A673 (cell line): ENCODE measurements around the gene PRRG3.

Experiments used
- CTCF ChIP-seq: fragments of 300-800, 200-600 bp; sonication (generic); conservative IDR thresholded peaks from 2 replicates; pipeline ENCODE4 v1.5.1; 2017; ENCODE audit warnings: low read depth, mild to moderate bottlenecking, antibody characterized with exemption, low read length, moderate library complexity, mixed read lengths
- EZH2 ChIP-seq: fragments of 200-600 bp; sonication (generic); IDR thresholded peaks from 2 replicates; pipeline ENCODE4 v1.6.1; 2017; ENCODE audit warnings: borderline replicate concordance, low read depth, mild to moderate bottlenecking, mixed read lengths, antibody characterized with exemption, low read length; ENCODE audit not compliant: poor library complexity, severe bottlenecking

- no peak for TF ChIP-seq CTCF
- TF ChIP-seq EZH2, result no peak
Measured at GRCh38 chrX:151752847-151753246, 57.6 kb downstream of the PRRG3 start.
